Thoracic aorta endothelial cell (primary cell): Measurements from ENCODE around the gene DUXB. TPM values are rescaled to one million over a fixed set of nuclear protein-coding genes. Genes with fewer than 3 reads are reported as not detected.

Experiments used
- small RNA-seq: library from RNA; depleted of rRNA; stranded (forward); fragments of <200 nt; gene quantifications from one replicate; pipeline ENCODE3, GENCODE V24; 2012
- total RNA-seq: library from RNA; depleted of rRNA; stranded (reverse); fragments of >200 nt; gene quantifications from 2 replicates; pipeline ENCODE4 v1.2.3, GENCODE V29; 2012

Gene DUXB, protein sequence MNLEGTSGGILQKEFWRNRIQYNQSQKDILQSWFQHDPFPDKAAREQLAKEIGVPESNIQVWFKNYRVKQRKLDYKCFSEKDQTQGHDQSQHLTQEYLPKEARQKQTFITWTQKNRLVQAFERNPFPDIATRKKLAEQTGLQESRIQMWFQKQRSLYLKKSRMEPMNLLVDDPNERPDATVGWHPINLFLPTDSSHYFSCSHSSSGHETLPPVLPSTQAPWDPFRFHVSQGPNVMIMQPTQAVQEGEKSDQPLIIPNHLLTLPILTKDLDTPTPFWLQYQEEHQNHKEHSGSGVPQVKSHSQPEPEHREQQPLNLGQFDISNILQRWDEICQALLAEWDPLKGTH
- not detected in 2 replicates for total RNA-seq

DNA sequence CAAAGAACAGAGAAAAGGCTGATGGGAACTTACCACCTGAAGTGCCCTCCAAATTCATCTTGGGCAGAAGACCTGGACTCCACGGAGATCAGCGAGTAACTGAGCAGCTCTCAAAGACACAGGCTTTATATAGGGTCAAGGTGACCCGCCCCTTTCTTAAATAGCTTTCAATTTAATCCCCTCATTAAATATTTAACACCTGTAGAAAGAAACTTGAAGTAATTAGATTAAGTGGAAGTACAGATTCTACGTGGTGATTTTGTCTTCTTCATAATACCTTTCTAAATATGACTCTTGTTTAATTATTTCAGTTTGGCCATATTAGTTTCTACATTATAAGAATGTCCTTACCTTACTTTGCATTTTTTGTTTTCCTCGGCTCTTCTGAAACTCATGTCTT is at the start of gene DUXB:
TSS of gene DUXB (minus strand) at position 101 of the 400 bp plus-strand sequence. CDS start at position 58, 43 bp downstream.

DNA sequence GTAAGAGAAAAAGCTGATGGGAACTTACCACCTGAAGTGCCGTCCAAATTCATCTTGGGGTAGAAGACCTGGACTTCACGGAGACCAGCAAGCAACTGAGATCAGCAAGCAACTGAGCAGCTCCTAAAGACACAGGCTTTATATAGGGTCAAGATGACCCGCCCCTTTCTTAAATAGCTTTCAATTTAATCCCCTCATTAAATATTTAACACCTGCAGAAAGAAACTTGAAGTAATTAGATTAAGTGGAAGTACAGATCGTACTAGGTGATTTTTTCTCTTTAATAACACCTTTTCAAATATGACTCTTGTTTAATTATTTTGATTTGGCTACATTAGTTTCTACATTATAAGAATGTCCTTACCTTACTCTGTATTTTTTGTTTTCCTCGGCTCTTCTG is 25.1 kb upstream of the DUXB start, which contains the start of gene CPHXL:
TSS of gene CPHXL (minus strand) at position 101 of the 400 bp plus-strand sequence. CDS start at position 53, 48 bp downstream.

DNA sequence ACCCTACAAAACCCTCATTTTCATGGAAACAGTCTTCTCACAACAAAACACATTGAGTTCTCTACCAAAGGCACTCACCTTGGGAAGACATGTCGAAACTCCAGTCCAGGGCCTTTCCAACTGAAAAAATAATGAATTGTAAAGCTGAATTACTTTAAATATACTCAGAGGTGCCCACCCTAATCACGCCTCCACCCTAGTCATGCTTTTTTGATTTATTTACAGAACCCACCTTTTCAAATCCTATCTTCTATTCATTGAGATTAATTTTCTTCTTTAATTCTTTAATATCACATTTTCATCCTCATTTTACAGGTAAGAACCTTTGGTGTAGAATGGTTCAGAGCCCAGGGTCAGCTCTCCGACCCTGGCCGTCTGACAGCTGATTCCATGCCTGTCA is 24.4 kb downstream of the DUXB start, which contains the start of gene CPHXL2:
TSS of gene CPHXL2 (minus strand) at position 101 of the 400 bp plus-strand sequence. CDS start at position 91, 10 bp downstream.

DNA sequence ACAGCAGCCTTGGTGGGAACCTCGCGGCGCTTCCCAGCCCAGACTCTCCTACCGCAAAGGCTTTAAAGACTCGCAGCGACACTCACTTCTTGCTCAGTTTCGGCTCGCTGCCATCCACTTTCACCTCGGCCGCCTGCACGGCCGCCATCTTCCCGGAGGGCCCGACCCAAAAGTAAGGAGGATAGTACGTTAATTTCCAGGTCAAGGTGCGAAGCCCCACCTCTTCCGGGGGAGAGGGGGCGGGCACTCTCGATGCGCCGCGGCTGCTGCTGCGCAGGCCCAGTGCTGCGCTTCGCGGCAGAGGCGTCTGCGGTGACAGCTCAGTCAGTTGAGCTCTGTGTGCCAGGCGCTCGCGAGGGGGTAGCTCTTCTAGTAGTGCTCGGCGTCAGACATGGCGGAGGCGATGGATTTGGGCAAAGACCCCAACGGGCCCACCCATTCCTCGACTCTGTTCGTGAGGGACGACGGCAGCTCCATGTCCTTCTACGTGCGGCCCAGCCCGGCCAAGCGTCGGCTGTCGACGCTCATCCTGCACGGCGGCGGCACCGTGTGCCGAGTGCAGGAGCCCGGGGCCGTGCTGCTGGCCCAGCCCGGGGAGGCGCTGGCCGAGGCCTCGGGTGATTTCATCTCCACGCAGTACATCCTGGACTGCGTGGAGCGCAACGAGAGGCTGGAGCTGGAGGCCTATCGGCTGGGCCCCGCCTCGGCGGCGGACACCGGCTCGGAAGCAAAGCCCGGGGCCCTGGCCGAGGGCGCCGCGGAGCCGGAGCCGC is 53.6 kb downstream of the DUXB start, which contains the start of the genes KARS1 and TERF2IP:
TSS of gene KARS1 (minus strand) at position 174 of the 773 bp plus-strand sequence. CDS start at position 148, 26 bp downstream.
TSS of gene TERF2IP (plus strand) at position 282 of the 773 bp plus-strand sequence. CDS start at position 392, 110 bp downstream.

Small RNA genes within 50 kb of the gene (small RNA-seq; reads per million reads assigned to genes)
- gene RN7SL520P, result not detected

Other genes with a start within 250 kb of the DUXB start
- gene TMEM170A, start 236.8 kb downstream of the DUXB start, total RNA-seq, result 32.4 and 44.2 TPM in 2 replicates
- gene CHST6, start 206.0 kb downstream of the DUXB start, total RNA-seq, result 0.40 and 1.3 TPM in 2 replicates
- not detected in 2 replicates for gene CHST5, start 165.4 kb downstream of the DUXB start, total RNA-seq
- 11.3 and 11.7 TPM in 2 replicates for gene TMEM231, start 145.2 kb downstream of the DUXB start, total RNA-seq
- gene GABARAPL2, start 135.1 kb downstream of the DUXB start, total RNA-seq, result 49.7 and 50.1 TPM in 2 replicates
- gene ADAT1, start 78.2 kb downstream of the DUXB start, total RNA-seq, result 74.5 and 82.1 TPM in 2 replicates
- 220 and 225 TPM in 2 replicates for gene KARS1, start 53.8 kb downstream of the DUXB start, total RNA-seq
- 34.5 and 42.3 TPM in 2 replicates for gene TERF2IP, start 53.7 kb downstream of the DUXB start, total RNA-seq
- gene CPHXL2, start 24.5 kb downstream of the DUXB start, total RNA-seq, result not detected in 2 replicates
- not detected in 2 replicates for gene CPHXL, start 25.0 kb upstream of the DUXB start, total RNA-seq